ENCODE results near the gene TSPAN32. TPM values are rescaled to one million over a fixed set of nuclear protein-coding genes. Genes with fewer than 3 reads are reported as not detected.

Gene TSPAN32
- total and polyA plus RNA-seq, 3 experiments from 2014 or later: 6.6 to 68.5 (median 7.4) TPM

DNA sequence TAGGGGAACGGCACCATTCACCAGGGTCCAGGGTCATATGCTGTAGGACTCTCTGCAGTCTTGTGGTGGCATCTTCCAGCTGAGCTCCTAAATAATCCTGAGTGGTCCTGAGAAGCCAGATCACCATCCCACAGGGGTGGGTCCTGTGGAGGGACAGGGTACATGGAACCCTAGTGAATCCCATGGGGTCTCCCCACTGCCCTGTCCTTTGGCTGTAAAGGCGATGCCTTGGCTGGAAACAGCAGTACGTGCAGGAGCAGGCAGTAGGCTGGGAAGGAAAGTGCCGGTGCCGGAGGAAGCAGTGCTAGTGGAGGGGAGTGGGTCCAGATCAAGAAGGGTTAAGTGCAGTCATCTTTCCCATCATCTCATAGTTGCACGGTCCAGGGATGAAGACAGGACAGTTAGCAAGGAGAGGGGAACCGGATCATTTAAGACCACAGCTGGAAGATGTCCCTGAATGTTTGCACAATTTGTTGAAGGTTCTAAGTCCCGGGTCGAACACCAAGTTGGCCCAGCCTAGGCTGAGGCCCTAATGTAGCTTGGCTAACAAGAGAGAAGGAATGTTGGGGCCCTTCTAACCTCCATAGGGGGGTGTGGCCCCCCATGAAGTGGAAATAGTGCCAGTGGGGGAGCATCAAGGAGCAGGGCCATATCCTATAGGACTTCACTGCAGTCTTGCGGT lies 18.1 kb downstream of the TSPAN32 start:
- no peak overlapping the region for H3K4me3 Mint-ChIP-seq
- POLR2A ChIA-PET: no interaction called here
- no peaks in the 10 kb centered on the region for H3K36me3 ChIP-seq (ENCODE audit: insufficient read depth, low read length)
- no peak for DNase-seq
- no peaks in the 10 kb centered on the region for H3K9me3 ChIP-seq (ENCODE audit: low read length)
- H3K36me3 Mint-ChIP-seq: peaks cover 0 to 2% (median 0%) of the 10 kb centered on the region in 3 donors
- H3K27ac ChIP-seq (ENCODE audit: low read depth, low read length): no peak overlapping the region
- no peaks in the 10 kb centered on the region for H3K4me1 ChIP-seq (ENCODE audit: insufficient read depth, low read length)
- CTCF ChIA-PET: interaction anchor here (1.5 kb wide), 1 partner anchor 15 kb away, joined by 3 read pairs; no protein-coding TSS in a partner anchor
- H3K9me3 Mint-ChIP-seq: peaks cover 0 to 14% (median 4%) of the 10 kb centered on the region in 5 donors
- H3K4me3 ChIP-seq (ENCODE audit: low read length): no peak overlapping the region
- H3K27me3 ChIP-seq (ENCODE audit: insufficient read depth, low read length, poor library complexity, severe bottlenecking): no peaks in the 10 kb centered on the region
- peaks cover 6 to 11% (median 9%) of the 10 kb centered on the region in 3 donors for H3K4me1 Mint-ChIP-seq
- peak overlapping the region in 1 of 8 donors; percentile 38 for H3K27ac Mint-ChIP-seq
- peaks cover 0 to 9% of the 10 kb centered on the region in 2 donors for H3K27me3 Mint-ChIP-seq

- CTCF ChIA-PET: interaction anchor here (1.5 kb wide), 1 partner anchor 16 kb away, joined by 3 read pairs; no protein-coding TSS in a partner anchor
- H3K9me3 ChIP-seq (ENCODE audit: low read length): no peaks in the 10 kb centered on the region
Measured at GRCh38 chr11:2320568-2321310, 18.9 kb downstream of the TSPAN32 start.

DNA sequence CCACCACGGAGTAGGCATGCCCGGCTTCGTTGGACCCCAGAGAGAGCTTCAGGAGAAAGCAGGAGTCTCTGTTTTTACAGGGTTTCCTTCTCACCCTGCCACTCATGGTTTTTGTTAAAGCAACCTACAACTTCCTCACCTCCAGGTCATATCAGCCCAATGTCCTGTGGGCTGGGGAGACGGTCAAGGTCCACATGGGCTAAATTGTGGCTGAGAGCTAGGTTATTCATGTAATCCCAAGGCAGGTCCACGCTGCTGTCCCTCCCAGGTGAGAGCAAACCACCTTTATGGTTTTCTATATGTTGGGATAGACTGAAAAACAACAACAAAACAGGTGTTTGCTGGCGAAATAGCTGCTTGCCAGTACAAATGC lies 19.5 kb downstream of the TSPAN32 start:
- POLR2A ChIA-PET: no interaction called here
- CTCF ChIA-PET: no interaction called here
- H3K36me3 Mint-ChIP-seq: peaks cover 0 to 2% (median 0%) of the 10 kb centered on the region in 3 donors
- no peaks in the 10 kb centered on the region for H3K27me3 ChIP-seq (ENCODE audit: insufficient read depth, low read length, poor library complexity, severe bottlenecking)
- H3K27ac ChIP-seq (ENCODE audit: low read depth, low read length): no peak overlapping the region
- H3K36me3 ChIP-seq (ENCODE audit: insufficient read depth, low read length): no peaks in the 10 kb centered on the region
- no peak for DNase-seq
- H3K9me3 ChIP-seq (ENCODE audit: low read length): no peaks in the 10 kb centered on the region
- no peak overlapping the region for H3K4me3 ChIP-seq (ENCODE audit: low read length)
- peak overlapping the region in 1 of 8 donors; percentile 1 for H3K27ac Mint-ChIP-seq
- peaks cover 6 to 10% (median 9%) of the 10 kb centered on the region in 3 donors for H3K4me1 Mint-ChIP-seq
- no peak overlapping the region for H3K4me3 Mint-ChIP-seq
- peaks cover under 1 to 18% of the 10 kb centered on the region in 2 donors for H3K27me3 Mint-ChIP-seq
- H3K4me1 ChIP-seq (ENCODE audit: insufficient read depth, low read length): no peaks in the 10 kb centered on the region
- H3K9me3 Mint-ChIP-seq: peaks cover 0 to 14% (median 4%) of the 10 kb centered on the region in 5 donors

More at GRCh38 chr11:2320568-2321310, 18.9 kb downstream of the TSPAN32 start:
- Histone ChIP-seq H3K4me3 (ENCODE audit: low read length) (no peak overlapping the region), H3K4me1 (ENCODE audit: insufficient read depth, low read length) (no peaks in the 10 kb centered on the region), H3K36me3 (ENCODE audit: insufficient read depth, low read length) (no peaks in the 10 kb centered on the region), H3K27ac (ENCODE audit: low read depth, low read length) (no peak overlapping the region), H3K27me3 (ENCODE audit: insufficient read depth, low read length, poor library complexity, severe bottlenecking) (no peaks in the 10 kb centered on the region)
- H3K4me1 Mint-ChIP-seq: peaks cover 6 to 11% (median 9%) of the 10 kb centered on the region in 3 donors
- H3K27ac Mint-ChIP-seq: peak overlapping the region in 2 of 8 donors; percentile 1 to 38
- H3K4me3 Mint-ChIP-seq: no peak overlapping the region
- H3K27me3 Mint-ChIP-seq: peaks cover 0 to 14% of the 10 kb centered on the region in 2 donors
- POLR2A ChIA-PET: no interaction called here
- peaks cover 0 to 2% (median 0%) of the 10 kb centered on the region in 3 donors for H3K36me3 Mint-ChIP-seq
- no peak for DNase-seq
- peaks cover 0 to 14% (median 4%) of the 10 kb centered on the region in 5 donors for H3K9me3 Mint-ChIP-seq

DNA sequence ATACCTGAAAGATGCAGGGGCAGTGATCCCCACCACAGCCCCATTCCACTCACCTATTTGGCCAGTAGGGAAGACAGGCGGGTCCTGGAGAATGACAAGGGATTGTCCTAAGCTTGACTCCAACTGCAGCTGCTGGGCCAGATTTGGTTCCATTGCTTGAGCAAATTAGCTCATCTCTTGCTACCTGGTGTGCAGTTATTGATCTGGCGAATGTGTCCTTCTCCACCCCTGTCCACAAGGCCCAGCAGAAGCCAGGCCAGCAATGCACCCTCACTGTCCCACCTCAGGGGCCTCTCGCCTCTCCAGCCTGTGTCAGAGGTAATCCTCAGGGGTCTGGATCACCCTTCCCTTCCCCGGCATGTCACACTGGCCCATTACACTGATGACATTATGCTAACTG lies 23.3 kb downstream of the TSPAN32 start:
- ChIA-PET CTCF (no interaction called here), POLR2A (no interaction called here)
- Histone ChIP-seq H3K27ac (ENCODE audit: low read depth, low read length) (no peak overlapping the region), H3K36me3 (ENCODE audit: insufficient read depth, low read length) (no peaks in the 10 kb centered on the region), H3K9me3 (ENCODE audit: low read length) (no peaks in the 10 kb centered on the region), H3K27me3 (ENCODE audit: insufficient read depth, low read length, poor library complexity, severe bottlenecking) (peaks cover 4% of the 10 kb centered on the region), H3K4me1 (ENCODE audit: insufficient read depth, low read length) (no peaks in the 10 kb centered on the region), H3K4me3 (ENCODE audit: low read length) (no peak overlapping the region)
- Mint-ChIP-seq H3K27me3 (peaks cover 9 to 38% of the 10 kb centered on the region in 2 donors), H3K4me3 (no peak overlapping the region), H3K4me1 (peaks cover 0 to under 1% (median 0%) of the 10 kb centered on the region in 3 donors), H3K9me3 (peaks cover 0 to 14% (median 4%) of the 10 kb centered on the region in 5 donors), H3K36me3 (no peaks in the 10 kb centered on the region), H3K27ac (peak overlapping the region in 1 of 8 donors; percentile 44)
- DNase-seq: no peak

DNA sequence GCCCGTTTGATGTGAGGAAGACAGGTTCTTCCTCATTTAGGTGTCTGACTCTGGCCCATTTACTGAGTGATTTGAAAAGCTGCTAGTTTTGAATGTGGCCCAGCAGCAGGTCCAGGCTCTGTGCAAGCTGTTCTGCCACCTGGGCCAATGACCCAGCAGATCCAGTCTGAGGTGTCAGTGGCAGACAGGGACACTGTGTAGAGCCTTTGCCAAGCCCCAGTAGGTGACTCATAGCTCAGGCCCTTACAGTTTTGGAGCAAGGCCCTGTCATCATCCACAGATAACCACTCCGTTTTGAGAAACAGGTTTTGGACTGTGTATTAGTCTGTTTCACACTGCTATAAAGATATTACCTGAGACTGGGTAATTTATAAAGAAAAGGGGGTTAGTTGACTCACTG lies 23.9 kb downstream of the TSPAN32 start:
- H3K27me3 ChIP-seq (ENCODE audit: insufficient read depth, low read length, poor library complexity, severe bottlenecking): peaks cover 4% of the 10 kb centered on the region
- H3K27ac ChIP-seq (ENCODE audit: low read depth, low read length): no peak overlapping the region
- ChIA-PET CTCF (no interaction called here), POLR2A (no interaction called here)
- Mint-ChIP-seq H3K4me3 (no peak overlapping the region), H3K4me1 (no peaks in the 10 kb centered on the region), H3K27ac (no peak overlapping the region), H3K36me3 (peaks cover 0 to 4% (median 0%) of the 10 kb centered on the region in 3 donors), H3K9me3 (peaks cover 0 to 18% (median 5%) of the 10 kb centered on the region in 5 donors), H3K27me3 (peaks cover 13 to 44% of the 10 kb centered on the region in 2 donors)
- H3K4me3 ChIP-seq (ENCODE audit: low read length): no peak overlapping the region
- DNase-seq: no peak
- no peaks in the 10 kb centered on the region for H3K9me3 ChIP-seq (ENCODE audit: low read length)
- no peaks in the 10 kb centered on the region for H3K36me3 ChIP-seq (ENCODE audit: insufficient read depth, low read length)
- no peaks in the 10 kb centered on the region for H3K4me1 ChIP-seq (ENCODE audit: insufficient read depth, low read length)

DNA sequence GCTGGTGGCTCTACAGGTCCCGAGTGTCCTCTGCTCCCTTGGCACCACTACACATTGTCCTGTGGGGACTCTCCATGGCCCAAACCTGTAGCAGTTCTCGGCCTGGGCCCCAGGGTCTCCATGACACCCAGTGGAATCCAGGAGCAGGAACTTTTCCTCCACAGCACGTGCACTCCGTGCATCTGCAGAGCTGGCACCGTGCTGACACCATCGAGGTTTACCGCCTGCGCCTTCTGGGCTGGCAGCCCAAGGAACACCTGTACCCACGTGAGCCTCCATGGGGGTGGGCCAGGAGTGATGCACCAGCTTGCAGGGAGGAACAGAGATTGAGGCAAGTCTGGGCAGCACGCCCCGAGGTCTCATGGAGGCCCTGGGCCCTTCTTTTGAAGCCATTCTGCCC lies 25.2 kb downstream of the TSPAN32 start:
- DNase-seq: no peak
- Histone ChIP-seq H3K27me3 (ENCODE audit: insufficient read depth, low read length, poor library complexity, severe bottlenecking) (peaks cover 4% of the 10 kb centered on the region), H3K36me3 (ENCODE audit: insufficient read depth, low read length) (no peaks in the 10 kb centered on the region), H3K27ac (ENCODE audit: low read depth, low read length) (no peak overlapping the region), H3K4me3 (ENCODE audit: low read length) (no peak overlapping the region), H3K4me1 (ENCODE audit: insufficient read depth, low read length) (no peaks in the 10 kb centered on the region), H3K9me3 (ENCODE audit: low read length) (no peaks in the 10 kb centered on the region)
- Mint-ChIP-seq H3K4me3 (no peak overlapping the region), H3K27ac (no peak overlapping the region), H3K36me3 (peaks cover 0 to 10% (median 0%) of the 10 kb centered on the region in 3 donors), H3K27me3 (peaks cover 19 to 51% of the 10 kb centered on the region in 2 donors), H3K4me1 (no peaks in the 10 kb centered on the region), H3K9me3 (peaks cover 0 to 16% (median 15%) of the 10 kb centered on the region in 5 donors)
- CTCF ChIA-PET: no interaction called here
- POLR2A ChIA-PET: no interaction called here

DNA sequence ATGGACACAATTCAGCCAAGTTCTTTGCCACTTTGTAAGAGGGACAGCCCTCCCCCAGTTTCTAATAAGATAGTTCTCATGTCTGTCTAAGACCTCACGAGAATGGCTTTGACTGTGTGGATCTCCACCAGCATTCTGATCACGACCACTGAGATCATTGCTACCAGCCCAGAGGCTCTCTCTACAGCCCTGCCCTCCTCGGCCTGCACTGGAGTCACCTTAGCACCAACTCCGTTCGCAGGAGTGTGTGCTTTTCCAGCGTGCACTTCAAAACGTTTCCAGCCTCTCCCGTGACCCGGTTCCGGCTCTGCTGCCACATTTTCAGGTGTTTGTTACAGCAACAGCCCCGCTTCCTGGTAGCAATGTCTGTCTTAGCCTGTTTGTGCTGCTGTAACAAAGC lies 26.2 kb downstream of the TSPAN32 start:
- no peak overlapping the region for H3K27ac ChIP-seq (ENCODE audit: low read depth, low read length)
- DNase-seq: no peak
- H3K4me3 Mint-ChIP-seq: no peak overlapping the region
- H3K27ac Mint-ChIP-seq: no peak overlapping the region
- H3K4me1 Mint-ChIP-seq: no peaks in the 10 kb centered on the region
- H3K27me3 Mint-ChIP-seq: peaks cover 19 to 47% of the 10 kb centered on the region in 2 donors
- peaks cover 0 to 14% (median 11%) of the 10 kb centered on the region in 5 donors for H3K9me3 Mint-ChIP-seq
- CTCF ChIA-PET: no interaction called here
- POLR2A ChIA-PET: no interaction called here
- no peaks in the 10 kb centered on the region for H3K36me3 ChIP-seq (ENCODE audit: insufficient read depth, low read length)
- no peaks in the 10 kb centered on the region for H3K9me3 ChIP-seq (ENCODE audit: low read length)
- peaks cover 0 to 10% (median 0%) of the 10 kb centered on the region in 3 donors for H3K36me3 Mint-ChIP-seq
- no peaks in the 10 kb centered on the region for H3K4me1 ChIP-seq (ENCODE audit: insufficient read depth, low read length)
- H3K4me3 ChIP-seq (ENCODE audit: low read length): no peak overlapping the region
- peaks cover 4% of the 10 kb centered on the region for H3K27me3 ChIP-seq (ENCODE audit: insufficient read depth, low read length, poor library complexity, severe bottlenecking)
